CD4-positive, alpha-beta T cell (primary cell): Measurements from ENCODE around the gene ZBTB46. TPM values are rescaled to one million over a fixed set of nuclear protein-coding genes. Genes with fewer than 3 reads are reported as not detected.
"Not testable (repeated sequence)": the region's sequence is repeated elsewhere in the genome, so short reads cannot be mapped to it uniquely, and the experiment has no call there.

Source experiments
- ATAC-seq: fragments of 200-7000 bp; cut with Tn5 transposase; one replicate; pipeline ENCODE4 v1.10.0; 2022; ENCODE audit warnings: mild to moderate bottlenecking; ENCODE audit not compliant: poor library complexity
- CTCF ChIA-PET: fragments of 350-600 bp; sonication (Branson Sonifier 250); formaldehyde crosslinking; loops from one replicate; lab custom pipeline; 2021; ENCODE audit warnings: antibody characterized with exemption, inconsistent platforms; lab: Charles Lee
- POLR2A ChIA-PET: fragments of 350-600 bp; sonication (Branson Sonifier 250); formaldehyde crosslinking; loops from one replicate; lab custom pipeline; 2021; ENCODE audit warnings: antibody characterized with exemption, inconsistent platforms; lab: Charles Lee
- DNase-seq, 14 experiments: peaks; one replicate each; pipeline ENCODE4 v3.0.0-alpha.2; 2013 to 2020; ENCODE audit warnings: mixed read lengths in 2 of 14
- H3K27ac ChIP-seq, 2 donors: one replicate each; pipeline versions ENCODE4 v1.5.1 to v1.7.0; 2013; ENCODE audit warnings: low read length in 2 of 2, low read depth in 1 of 2, mild to moderate bottlenecking in 1 of 2
- H3K27me3 ChIP-seq, 2 experiments: 1 replicate in 1 of 2; 2 replicates in 1 of 2; pipeline versions ENCODE4 v1.6.1 to v1.7.0; 2013; ENCODE audit warnings: low read length in 2 of 2, control low read depth in 1 of 2, mild to moderate bottlenecking in 1 of 2, moderate library complexity in 1 of 2; ENCODE audit not compliant: insufficient read depth in 2 of 2, control insufficient read depth in 1 of 2
- H3K36me3 ChIP-seq: one replicate; pipeline ENCODE4 v1.6.1; 2013; ENCODE audit warnings: low read length, control low read depth; ENCODE audit not compliant: insufficient read depth
- H3K4me1 ChIP-seq: one replicate; pipeline ENCODE4 v1.6.1; 2013; ENCODE audit warnings: low read length, control low read depth; ENCODE audit not compliant: insufficient read depth
- H3K4me3 ChIP-seq: one replicate; pipeline ENCODE4 v1.5.1; 2013; ENCODE audit warnings: mild to moderate bottlenecking, low read length, moderate library complexity
- H3K9me3 ChIP-seq, 2 experiments: 1 replicate in 1 of 2; 2 replicates in 1 of 2; pipeline versions ENCODE4 v1.6.1 to v1.7.0; 2013; ENCODE audit warnings: low read length in 2 of 2, mild to moderate bottlenecking in 2 of 2, control low read depth in 1 of 2, moderate library complexity in 1 of 2; ENCODE audit not compliant: control insufficient read depth in 1 of 2, insufficient read depth in 1 of 2
- H3K27ac Mint-ChIP-seq: one replicate; pipeline ENCODE4 v1.8.0; 2020; ENCODE audit warnings: mixed read lengths
- H3K27me3 Mint-ChIP-seq: one replicate; pipeline ENCODE4 v1.8.0; 2021; ENCODE audit warnings: mixed read lengths
- H3K36me3 Mint-ChIP-seq: one replicate; pipeline ENCODE4 v1.8.0; 2021; ENCODE audit warnings: low read depth, mixed read lengths
- H3K4me1 Mint-ChIP-seq: one replicate; pipeline ENCODE4 v1.8.0; 2021; ENCODE audit warnings: low read depth, mixed read lengths
- H3K4me3 Mint-ChIP-seq: one replicate; pipeline ENCODE4 v1.8.0; 2020; ENCODE audit warnings: mild to moderate bottlenecking, mixed read lengths
- H3K9me3 Mint-ChIP-seq: one replicate; pipeline ENCODE4 v1.8.0; 2020; ENCODE audit warnings: mixed read lengths
- CTCF ChIP-seq: fragments of 200-600 bp; IDR thresholded peaks from one replicate; pipeline ENCODE4 v1.8.0; 2022; ENCODE audit warnings: antibody characterized with exemption, mild to moderate bottlenecking
- intact Hi-C, 2 experiments: fragments of 100-400 bp; cut with DNase I in 1 of 2; cut with micrococcal nuclease in 1 of 2; formaldehyde crosslinking; loops; one replicate each; pipeline versions ENCODE4 v1.15.1 to v1.9.0; 2023 to 2025; cut with DNase I, micrococcal nuclease
- total RNA-seq, 174 experiments: library from RNA in 2 of 174; stranded (reverse) in 2 of 174; gene quantifications; one replicate each; pipeline ENCODE4 v1.2.3 and lab custom pipeline; 2021 to 2026

ZBTB46 gene
- total RNA-seq, 2 experiments from 2014 or later, result 0.08 to 0.34 TPM

GRCh38 chr20:63778034-63778752 is 52.9 kb downstream of the ZBTB46 start:
- Mint-ChIP-seq H3K36me3 (no peaks in the 10 kb centered on the region), H3K4me3 (no peak overlapping the region), H3K9me3 (no peaks in the 10 kb centered on the region), H3K27ac (no peak overlapping the region), H3K4me1 (peaks cover 20% of the 10 kb centered on the region), H3K27me3 (no peaks in the 10 kb centered on the region)
- DNase-seq (no peak), ATAC-seq (no peak)
- POLR2A ChIA-PET, result no interaction called here
- H3K27ac ChIP-seq, result no peak overlapping the region
- no peaks in the 10 kb centered on the region for H3K27me3 ChIP-seq
- no peak overlapping the region for H3K4me3 ChIP-seq
- peaks cover 20% of the 10 kb centered on the region for H3K4me1 ChIP-seq
- no peaks in the 10 kb centered on the region for H3K36me3 ChIP-seq
- CTCF ChIA-PET, result no interaction called here
- TF ChIP-seq CTCF, result no peak
- H3K9me3 ChIP-seq, result no peaks in the 10 kb centered on the region
- intact Hi-C loops, result no loop called here

GRCh38 chr20:63777614-63778013 is 53.5 kb downstream of the ZBTB46 start:
- H3K27me3 Mint-ChIP-seq, result no peaks in the 10 kb centered on the region
- DNase-seq, result no peak
- H3K27ac Mint-ChIP-seq, result no peak overlapping the region
- Histone ChIP-seq H3K27me3 (no peaks in the 10 kb centered on the region), H3K9me3 (no peaks in the 10 kb centered on the region), H3K27ac (no peak overlapping the region), H3K4me3 (no peak overlapping the region), H3K36me3 (no peaks in the 10 kb centered on the region), H3K4me1 (peaks cover 18% of the 10 kb centered on the region)
- intact Hi-C loops, result no loop called here
- H3K4me3 Mint-ChIP-seq, result no peak overlapping the region
- no peak for TF ChIP-seq CTCF
- no peaks in the 10 kb centered on the region for H3K36me3 Mint-ChIP-seq
- ChIA-PET POLR2A (no interaction called here), CTCF (no interaction called here)
- H3K9me3 Mint-ChIP-seq, result no peaks in the 10 kb centered on the region
- peaks cover 18% of the 10 kb centered on the region for H3K4me1 Mint-ChIP-seq
- no peak for ATAC-seq

- H3K9me3 Mint-ChIP-seq, H3K9me3 ChIP-seq, H3K27ac ChIP-seq, DNase-seq, H3K36me3 ChIP-seq, H3K27me3 Mint-ChIP-seq, H3K4me3 Mint-ChIP-seq, CTCF ChIA-PET, ATAC-seq, H3K27me3 ChIP-seq, H3K36me3 Mint-ChIP-seq, H3K27ac Mint-ChIP-seq, H3K4me3 ChIP-seq, POLR2A ChIA-PET, intact Hi-C loops: not testable (repeated sequence)
- peaks cover 11% of the 10 kb centered on the region for H3K4me1 ChIP-seq
- H3K4me1 Mint-ChIP-seq, result peaks cover 11% of the 10 kb centered on the region
Measured at GRCh38 chr20:63776875-63777274, 54.2 kb downstream of the ZBTB46 start.
